ENCODE data around the gene CHD2. TPM values are rescaled to one million over a fixed set of nuclear protein-coding genes. Genes with fewer than 3 reads are reported as not detected.

Gene CHD2
- total and polyA plus RNA-seq, 2 donors (not counting 3 experiments of a cell fraction or from before 2014, with no cell fraction given): 53.8 to 97.9 TPM

GRCh38 chr15:93024293-93024692, 124.2 kb downstream of the CHD2 start:
- Histone ChIP-seq H3K9ac (replicated peaks; ENCODE audit: extremely low read depth, insufficient read depth, low read length) (no peak overlapping the region), H3K27ac (ENCODE audit: insufficient read depth, low read depth, low read length) (no peak overlapping the region), H3K4me2 (ENCODE audit: insufficient read depth, low read length) (no peak overlapping the region), H3K9me1 (replicated peaks; ENCODE audit: control insufficient read depth, extremely low read depth, insufficient read depth, low read length) (no peaks in the 10 kb centered on the region), H3K9me3 (replicated peaks; ENCODE audit: control insufficient read depth, insufficient read depth, low read length) (no peaks in the 10 kb centered on the region), H3K79me2 (ENCODE audit: control insufficient read depth, insufficient read depth, low read length) (peaks cover 39% of the 10 kb centered on the region), H4K20me1 (replicated peaks; ENCODE audit: control insufficient read depth, extremely low read depth, insufficient read depth, low read length) (peaks cover 3% of the 10 kb centered on the region), H3K4me1 (ENCODE audit: control insufficient read depth, extremely low read depth, insufficient read depth, low read length) (peaks cover 17% of the 10 kb centered on the region), H3K27me3 (ENCODE audit: control insufficient read depth in 2 of 2, insufficient read depth in 2 of 2, low read length in 2 of 2) (no peaks in the 10 kb centered on the region), H3K4me3 (replicated peaks in 1 of 3; ENCODE audit: insufficient read depth in 1 of 3, low read depth in 1 of 3, low read length in 3 of 3) (no peak overlapping the region), H2AFZ (ENCODE audit: low read depth, low read length) (no peak overlapping the region), H3K36me3 (ENCODE audit: control insufficient read depth in 2 of 2, extremely low read depth in 1 of 2, insufficient read depth in 2 of 2, low read length in 2 of 2) (peaks cover 27 to 41% of the 10 kb centered on the region in 2 experiments)
- no peak for DNase-seq (ENCODE audit: low read depth, low spot score)
- no peak for FAIRE-seq
- ChIA-PET POLR2A (no interaction called here), CTCF (interaction anchor here (1.4 kb wide), 1 partner anchor 227 kb away, joined by 3 read pairs; no protein-coding TSS in a partner anchor)
- no TSS peak for BruUV-seq (replicated peaks)
- dilution Hi-C loops (cut with MboI; ENCODE audit: extremely low pct_ligation_motif_present, low sequenced_read_pairs): no loop called here
- intact Hi-C loops (cut with micrococcal nuclease): no loop called here
- no peak for TF ChIP-seq POLR2A (IDR thresholded peaks at IDR 0.05; ENCODE audit: low read depth, low read length)
- TF ChIP-seq FOS (IDR thresholded peaks at IDR 0.05; ENCODE audit: borderline replicate concordance, insufficient read depth, low read length): no peak
- TF ChIP-seq GATA2 (IDR thresholded peaks at IDR 0.05; ENCODE audit: insufficient read depth, insufficient read length, low read depth, low read length): no peak
- no peak for TF ChIP-seq POLR2AphosphoS5 (IDR thresholded peaks at IDR 0.05; ENCODE audit: insufficient read depth, low read depth, low read length)
- no peak for TF ChIP-seq JUN (IDR thresholded peaks at IDR 0.05; ENCODE audit: borderline replicate concordance, insufficient read depth, insufficient read length, low read depth)
- TF ChIP-seq, protein P1, sequence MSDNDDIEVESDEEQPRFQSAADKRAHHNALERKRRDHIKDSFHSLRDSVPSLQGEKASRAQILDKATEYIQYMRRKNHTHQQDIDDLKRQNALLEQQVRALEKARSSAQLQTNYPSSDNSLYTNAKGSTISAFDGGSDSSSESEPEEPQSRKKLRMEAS (IDR thresholded peaks at IDR 0.05; ENCODE audit: insufficient read depth, insufficient read length): no peak
